ENCODE results near the gene CRYGA.

CRYGA gene

GRCh38 chr2:208163489-208163888, at the start of gene CRYGA:
CRYGA (minus strand) TSS chr2:208163589; CDS start chr2:208163556, 33 bp downstream.
- no peak within 1 kb of the TSS for H3K27ac Mint-ChIP-seq
- H3K4me1 Mint-ChIP-seq (ENCODE audit: low read depth), result no peaks in the 10 kb centered on the region
- no peak within 1 kb of the TSS for H3K4me3 Mint-ChIP-seq
- H3K9me3 Mint-ChIP-seq, result no peaks in the 10 kb centered on the region
- H3K36me3 Mint-ChIP-seq (ENCODE audit: low read depth), result no peaks in the 10 kb centered on the region
- H3K27me3 Mint-ChIP-seq (ENCODE audit: low read depth), result no peaks in the 10 kb centered on the region

- Mint-ChIP-seq H3K4me3 (no peak overlapping the region), H3K4me1 (ENCODE audit: low read depth) (no peaks in the 10 kb centered on the region), H3K36me3 (ENCODE audit: low read depth) (no peaks in the 10 kb centered on the region)
These were observed 47.5 kb upstream of the CRYGA start for GRCh38 chr2:208210688-208211451.

GRCh38 chr2:208208335-208209085, 45.1 kb upstream of the CRYGA start:
- no peaks in the 10 kb centered on the region for H3K36me3 Mint-ChIP-seq (ENCODE audit: low read depth)
- H3K27ac Mint-ChIP-seq, result no peak overlapping the region
- no peaks in the 10 kb centered on the region for H3K9me3 Mint-ChIP-seq
- no peaks in the 10 kb centered on the region for H3K27me3 Mint-ChIP-seq (ENCODE audit: low read depth)
- no peaks in the 10 kb centered on the region for H3K4me1 Mint-ChIP-seq (ENCODE audit: low read depth)
- H3K4me3 Mint-ChIP-seq, result no peak overlapping the region

More at GRCh38 chr2:208210688-208211451, 47.5 kb upstream of the CRYGA start:
- Mint-ChIP-seq H3K27ac (no peak overlapping the region), H3K9me3 (no peaks in the 10 kb centered on the region), H3K27me3 (ENCODE audit: low read depth) (no peaks in the 10 kb centered on the region)

GRCh38 chr2:208207769-208208168, 44.4 kb upstream of the CRYGA start:
- Mint-ChIP-seq H3K4me3 (no peak overlapping the region), H3K36me3 (ENCODE audit: low read depth) (no peaks in the 10 kb centered on the region), H3K4me1 (ENCODE audit: low read depth) (no peaks in the 10 kb centered on the region), H3K27me3 (ENCODE audit: low read depth) (no peaks in the 10 kb centered on the region), H3K27ac (no peak overlapping the region), H3K9me3 (no peaks in the 10 kb centered on the region)

GRCh38 chr2:208204166-208204565, 40.8 kb upstream of the CRYGA start:
- H3K27me3 Mint-ChIP-seq (ENCODE audit: low read depth), result no peaks in the 10 kb centered on the region
- no peaks in the 10 kb centered on the region for H3K36me3 Mint-ChIP-seq (ENCODE audit: low read depth)
- no peaks in the 10 kb centered on the region for H3K4me1 Mint-ChIP-seq (ENCODE audit: low read depth)
- H3K4me3 Mint-ChIP-seq, result no peak overlapping the region
- H3K27ac Mint-ChIP-seq, result no peak overlapping the region
- no peaks in the 10 kb centered on the region for H3K9me3 Mint-ChIP-seq

- no peaks in the 10 kb centered on the region for H3K4me1 Mint-ChIP-seq (ENCODE audit: low read depth)
These were observed 32.1 kb upstream of the CRYGA start for GRCh38 chr2:208195531-208195930.

GRCh38 chr2:208192611-208193236, 29.3 kb upstream of the CRYGA start:
- Mint-ChIP-seq H3K4me3 (no peak overlapping the region), H3K9me3 (no peaks in the 10 kb centered on the region), H3K27ac (no peak overlapping the region), H3K4me1 (ENCODE audit: low read depth) (no peaks in the 10 kb centered on the region), H3K27me3 (ENCODE audit: low read depth) (no peaks in the 10 kb centered on the region), H3K36me3 (ENCODE audit: low read depth) (no peaks in the 10 kb centered on the region)

More at GRCh38 chr2:208195531-208195930, 32.1 kb upstream of the CRYGA start:
- Mint-ChIP-seq H3K36me3 (ENCODE audit: low read depth) (no peaks in the 10 kb centered on the region), H3K27me3 (ENCODE audit: low read depth) (no peaks in the 10 kb centered on the region), H3K9me3 (no peaks in the 10 kb centered on the region), H3K27ac (no peak overlapping the region), H3K4me3 (no peak overlapping the region)

- no peaks in the 10 kb centered on the region for H3K9me3 Mint-ChIP-seq
- H3K4me1 Mint-ChIP-seq (ENCODE audit: low read depth), result no peaks in the 10 kb centered on the region
- no peak within 1 kb of the TSS for H3K27ac Mint-ChIP-seq
- H3K4me3 Mint-ChIP-seq, result no peak within 1 kb of the TSS
- no peaks in the 10 kb centered on the region for H3K36me3 Mint-ChIP-seq (ENCODE audit: low read depth)
- peaks cover 8% of the 10 kb centered on the region for H3K27me3 Mint-ChIP-seq (ENCODE audit: low read depth)
These were observed 26.6 kb upstream of the CRYGA start, which contains the start of gene C2orf80 for GRCh38 chr2:208189810-208190503. C2orf80 (minus strand) TSS chr2:208190030; CDS start chr2:208186986, 3,044 bp downstream.

GRCh38 chr2:208189069-208189809, 25.9 kb upstream of the CRYGA start:
- H3K36me3 Mint-ChIP-seq (ENCODE audit: low read depth), result no peaks in the 10 kb centered on the region
- H3K4me3 Mint-ChIP-seq, result no peak overlapping the region
- H3K4me1 Mint-ChIP-seq (ENCODE audit: low read depth), result no peaks in the 10 kb centered on the region
- no peak overlapping the region for H3K27ac Mint-ChIP-seq
- no peaks in the 10 kb centered on the region for H3K9me3 Mint-ChIP-seq
- H3K27me3 Mint-ChIP-seq (ENCODE audit: low read depth), result peaks cover 14% of the 10 kb centered on the region

- no peaks in the 10 kb centered on the region for H3K4me1 Mint-ChIP-seq (ENCODE audit: low read depth)
- H3K36me3 Mint-ChIP-seq (ENCODE audit: low read depth), result no peaks in the 10 kb centered on the region
- H3K9me3 Mint-ChIP-seq, result no peaks in the 10 kb centered on the region
- H3K27ac Mint-ChIP-seq, result no peak overlapping the region
- no peak overlapping the region for H3K4me3 Mint-ChIP-seq
- peaks cover 33% of the 10 kb centered on the region for H3K27me3 Mint-ChIP-seq (ENCODE audit: low read depth)
These were observed 23.5 kb upstream of the CRYGA start for GRCh38 chr2:208186893-208187292.

- Mint-ChIP-seq H3K4me1 (ENCODE audit: low read depth) (no peaks in the 10 kb centered on the region), H3K9me3 (no peaks in the 10 kb centered on the region), H3K27ac (no peak overlapping the region), H3K27me3 (ENCODE audit: low read depth) (peaks cover 38% of the 10 kb centered on the region), H3K36me3 (ENCODE audit: low read depth) (no peaks in the 10 kb centered on the region), H3K4me3 (no peak overlapping the region)
These were observed 23.1 kb upstream of the CRYGA start for GRCh38 chr2:208186465-208186864.

GRCh38 chr2:208183972-208184705, 20.8 kb upstream of the CRYGA start:
- Mint-ChIP-seq H3K4me1 (ENCODE audit: low read depth) (no peaks in the 10 kb centered on the region), H3K27ac (no peak overlapping the region), H3K36me3 (ENCODE audit: low read depth) (no peaks in the 10 kb centered on the region), H3K9me3 (no peaks in the 10 kb centered on the region), H3K4me3 (no peak overlapping the region), H3K27me3 (ENCODE audit: low read depth) (peaks cover 38% of the 10 kb centered on the region)

GRCh38 chr2:208183526-208183925, 20.1 kb upstream of the CRYGA start:
- Mint-ChIP-seq H3K4me3 (no peak overlapping the region), H3K4me1 (ENCODE audit: low read depth) (no peaks in the 10 kb centered on the region), H3K27me3 (ENCODE audit: low read depth) (peaks cover 38% of the 10 kb centered on the region), H3K9me3 (no peaks in the 10 kb centered on the region), H3K27ac (no peak overlapping the region), H3K36me3 (ENCODE audit: low read depth) (no peaks in the 10 kb centered on the region)
